ENCODE measurements around the gene PRKAR1B.

The PRKAR1B gene

GRCh38 chr7:603152-603951 lies 123.7 kb downstream of the PRKAR1B start:
- DNase-seq (ENCODE audit: low read depth), result no peak

GRCh38 chr7:602341-603141 lies 124.5 kb downstream of the PRKAR1B start:
- DNase-seq (ENCODE audit: low read depth), result no peak

- peak; percentile 78 for DNase-seq (ENCODE audit: low read depth)
Measured at GRCh38 chr7:601595-602340, 125.3 kb downstream of the PRKAR1B start.

GRCh38 chr7:601036-601594 lies 126.0 kb downstream of the PRKAR1B start:
- no peak for DNase-seq (ENCODE audit: low read depth)

- DNase-seq (ENCODE audit: low read depth), result no peak
Measured at GRCh38 chr7:600149-601035, 126.7 kb downstream of the PRKAR1B start.

- DNase-seq (ENCODE audit: low read depth), result no peak
Measured at GRCh38 chr7:598899-599298, 128.2 kb downstream of the PRKAR1B start.

GRCh38 chr7:597348-598178 lies 129.5 kb downstream of the PRKAR1B start:
- DNase-seq (ENCODE audit: low read depth), result no peak

- DNase-seq (ENCODE audit: low read depth), result no peak
Measured at GRCh38 chr7:596819-597182, 130.3 kb downstream of the PRKAR1B start.

GRCh38 chr7:596071-596818 lies 130.8 kb downstream of the PRKAR1B start:
- no peak for DNase-seq (ENCODE audit: low read depth)

- no peak for DNase-seq (ENCODE audit: low read depth)
Measured at GRCh38 chr7:595621-596010, 131.5 kb downstream of the PRKAR1B start.

GRCh38 chr7:594920-595620 lies 132.0 kb downstream of the PRKAR1B start:
- DNase-seq (ENCODE audit: low read depth), result no peak

- no peak for DNase-seq (ENCODE audit: low read depth)
Measured at GRCh38 chr7:594212-594913, 132.7 kb downstream of the PRKAR1B start.

- DNase-seq (ENCODE audit: low read depth), result no peak
Measured at GRCh38 chr7:593324-594115, 133.6 kb downstream of the PRKAR1B start.

GRCh38 chr7:591856-592628 lies 135.0 kb downstream of the PRKAR1B start:
- no peak for DNase-seq (ENCODE audit: low read depth)

- no peak for DNase-seq (ENCODE audit: low read depth)
Measured at GRCh38 chr7:590731-591551, 136.1 kb downstream of the PRKAR1B start.

Data from T-helper 22 cell (primary cell).